ENCODE data around the gene FAM78A.

DNA sequence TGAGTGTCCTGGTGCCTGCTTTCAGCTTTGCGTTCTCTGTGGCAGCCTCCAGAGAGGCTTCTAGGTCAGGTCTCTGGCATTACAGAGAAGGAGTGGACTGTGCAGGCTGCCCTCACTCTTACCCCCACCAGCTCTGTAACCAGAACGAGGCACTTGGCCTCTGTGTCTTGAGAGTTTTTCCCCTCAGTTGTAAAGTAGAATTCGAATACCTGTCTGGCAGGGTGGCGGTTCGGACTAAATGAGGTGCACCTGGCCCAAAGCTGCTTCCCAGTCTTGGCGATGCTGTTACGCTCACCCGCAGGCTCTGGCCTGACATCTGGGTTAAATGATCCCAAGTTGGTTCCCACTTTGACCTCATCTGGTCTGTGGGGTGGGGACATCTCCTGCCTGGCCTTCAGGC, 40.1 kb downstream of the FAM78A start:
- no peak for TF ChIP-seq TCF7L2 (IDR thresholded peaks at IDR 0.05; ENCODE audit: borderline replicate concordance, extremely low read depth, insufficient read depth, insufficient read length)
- no peak for TF ChIP-seq CTCF (IDR thresholded peaks at IDR 0.05 in 2 of 3, conservative IDR thresholded peaks at IDR 0.05 in 1 of 3; ENCODE audit: borderline replicate concordance in 1 of 3, insufficient read depth in 1 of 3, low read depth in 2 of 3, low read length in 2 of 3)
- TF ChIP-seq EZH2 (IDR thresholded peaks at IDR 0.05) = no peak
- TF ChIP-seq MAX (IDR thresholded peaks at IDR 0.05) = no peak
- TF ChIP-seq CEBPB (IDR thresholded peaks at IDR 0.05; ENCODE audit: low read depth) = no peak
- TF ChIP-seq SIN3A (IDR thresholded peaks at IDR 0.05; ENCODE audit: low read depth) = no peak
- no peak for TF ChIP-seq POLR2AphosphoS5 (IDR thresholded peaks at IDR 0.05; ENCODE audit: low read depth, low read length)
- no peak for TF ChIP-seq REST (IDR thresholded peaks at IDR 0.05; ENCODE audit: low read depth)
- TF ChIP-seq ATF3 (IDR thresholded peaks at IDR 0.05) = no peak
- TF ChIP-seq EGR1 (IDR thresholded peaks at IDR 0.05; ENCODE audit: low read depth) = no peak
- TF ChIP-seq EZH2phosphoT487 (IDR thresholded peaks at IDR 0.05; ENCODE audit: borderline replicate concordance) = no peak
- no peak for TF ChIP-seq POLR2A (IDR thresholded peaks at IDR 0.05; ENCODE audit: borderline replicate concordance, extremely low read depth, insufficient read depth, insufficient read length)
- TF ChIP-seq SRF (IDR thresholded peaks at IDR 0.05; ENCODE audit: low read depth) = no peak
- TF ChIP-seq RAD21 (IDR thresholded peaks at IDR 0.05; ENCODE audit: low read depth) = no peak

Data from HCT116 (cell line).